Measurements from ENCODE around the gene HOXC9.

The HOXC9 gene

GRCh38 chr12:54026640-54027441 is 26.9 kb downstream of the HOXC9 start:
- no peak for TF ChIP-seq CTCF (IDR thresholded peaks at IDR 0.05)

- TF ChIP-seq CTCF (IDR thresholded peaks at IDR 0.05), result no peak
These were observed 27.5 kb downstream of the HOXC9 start for GRCh38 chr12:54027442-54027786.

DNA sequence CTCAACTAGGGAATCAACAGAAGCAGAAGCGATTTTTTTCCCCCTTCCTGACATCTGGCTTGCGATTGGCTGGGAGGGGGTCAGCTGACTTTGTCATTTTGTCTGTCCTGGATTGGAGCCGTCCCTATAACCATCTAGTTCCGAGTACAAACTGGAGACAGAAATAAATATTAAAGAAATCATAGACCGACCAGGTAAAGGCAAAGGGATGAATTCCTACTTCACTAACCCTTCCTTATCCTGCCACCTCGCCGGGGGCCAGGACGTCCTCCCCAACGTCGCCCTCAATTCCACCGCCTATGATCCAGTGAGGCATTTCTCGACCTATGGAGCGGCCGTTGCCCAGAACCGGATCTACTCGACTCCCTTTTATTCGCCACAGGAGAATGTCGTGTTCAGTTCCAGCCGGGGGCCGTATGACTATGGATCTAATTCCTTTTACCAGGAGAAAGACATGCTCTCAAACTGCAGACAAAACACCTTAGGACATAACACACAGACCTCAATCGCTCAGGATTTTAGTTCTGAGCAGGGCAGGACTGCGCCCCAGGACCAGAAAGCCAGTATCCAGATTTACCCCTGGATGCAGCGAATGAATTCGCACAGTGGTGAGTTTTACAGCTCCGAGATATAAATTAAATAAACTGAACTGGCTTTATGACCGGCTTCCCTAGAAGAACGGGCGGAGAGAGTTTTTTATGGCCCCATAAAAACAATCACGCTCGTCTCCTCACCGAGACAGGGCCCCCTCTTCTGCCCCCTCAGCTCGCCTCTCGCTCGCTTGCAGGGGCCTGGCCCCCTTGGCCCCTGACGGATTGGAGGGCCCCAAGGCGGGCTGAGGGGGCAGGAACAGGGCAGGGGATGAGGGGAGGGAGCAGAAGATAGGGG is 28.6 kb downstream of the HOXC9 start, which contains the start of gene HOXC6:
Gene HOXC6 (plus strand): TSS at position 127 of the 888 bp plus-strand sequence. CDS start 82 bp downstream, at position 209.
- no peak for TF ChIP-seq CTCF (IDR thresholded peaks at IDR 0.05)

DNA sequence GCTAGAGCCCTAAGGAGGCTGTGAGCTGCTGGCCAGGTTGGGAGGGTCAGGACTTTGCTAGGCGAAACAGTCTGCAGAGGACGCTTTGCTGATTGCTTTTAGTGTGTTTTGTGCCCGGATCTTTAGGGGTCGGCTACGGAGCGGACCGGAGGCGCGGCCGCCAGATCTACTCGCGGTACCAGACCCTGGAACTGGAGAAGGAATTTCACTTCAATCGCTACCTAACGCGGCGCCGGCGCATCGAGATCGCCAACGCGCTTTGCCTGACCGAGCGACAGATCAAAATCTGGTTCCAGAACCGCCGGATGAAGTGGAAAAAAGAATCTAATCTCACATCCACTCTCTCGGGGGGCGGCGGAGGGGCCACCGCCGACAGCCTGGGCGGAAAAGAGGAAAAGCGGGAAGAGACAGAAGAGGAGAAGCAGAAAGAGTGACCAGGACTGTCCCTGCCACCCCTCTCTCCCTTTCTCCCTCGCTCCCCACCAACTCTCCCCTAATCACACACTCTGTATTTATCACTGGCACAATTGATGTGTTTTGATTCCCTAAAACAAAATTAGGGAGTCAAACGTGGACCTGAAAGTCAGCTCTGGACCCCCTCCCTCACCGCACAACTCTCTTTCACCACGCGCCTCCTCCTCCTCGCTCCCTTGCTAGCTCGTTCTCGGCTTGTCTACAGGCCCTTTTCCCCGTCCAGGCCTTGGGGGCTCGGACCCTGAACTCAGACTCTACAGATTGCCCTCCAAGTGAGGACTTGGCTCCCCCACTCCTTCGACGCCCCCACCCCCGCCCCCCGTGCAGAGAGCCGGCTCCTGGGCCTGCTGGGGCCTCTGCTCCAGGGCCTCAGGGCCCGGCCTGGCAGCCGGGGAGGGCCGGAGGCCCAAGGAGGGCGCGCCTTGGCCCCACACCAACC is 29.8 kb downstream of the HOXC9 start:
- TF ChIP-seq CTCF (IDR thresholded peaks at IDR 0.05), result no peak

DNA sequence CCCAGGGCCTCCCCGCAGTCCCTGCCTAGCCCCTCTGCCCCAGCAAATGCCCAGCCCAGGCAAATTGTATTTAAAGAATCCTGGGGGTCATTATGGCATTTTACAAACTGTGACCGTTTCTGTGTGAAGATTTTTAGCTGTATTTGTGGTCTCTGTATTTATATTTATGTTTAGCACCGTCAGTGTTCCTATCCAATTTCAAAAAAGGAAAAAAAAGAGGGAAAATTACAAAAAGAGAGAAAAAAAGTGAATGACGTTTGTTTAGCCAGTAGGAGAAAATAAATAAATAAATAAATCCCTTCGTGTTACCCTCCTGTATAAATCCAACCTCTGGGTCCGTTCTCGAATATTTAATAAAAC is 30.5 kb downstream of the HOXC9 start:
- TF ChIP-seq CTCF (IDR thresholded peaks at IDR 0.05), result no peak

- TF ChIP-seq CTCF (IDR thresholded peaks at IDR 0.05), result no peak
These were observed 31.0 kb downstream of the HOXC9 start for GRCh38 chr12:54030889-54031471.

GRCh38 chr12:54031480-54031879 is 31.5 kb downstream of the HOXC9 start:
- TF ChIP-seq CTCF (IDR thresholded peaks at IDR 0.05), result no peak
